Colonic mucosa (tissue), 4 donors: ENCODE measurements around the gene CRYBB1. TPM values are rescaled to one million over a fixed set of nuclear protein-coding genes. Genes with fewer than 3 reads are reported as not detected.

Experiments
- DNase-seq: peaks from one replicate; pipeline ENCODE4 v3.0.0-alpha.2; 2020
- H3K27ac ChIP-seq: fragments of 200-600 bp; one replicate; pipeline ENCODE4 v1.8.0; 2021
- H3K27me3 ChIP-seq: fragments of 200-600 bp; one replicate; pipeline ENCODE4 v1.8.0; 2021
- H3K36me3 ChIP-seq: fragments of 200-600 bp; one replicate; pipeline ENCODE4 v1.8.0; 2021
- H3K4me1 ChIP-seq: fragments of 200-600 bp; one replicate; pipeline ENCODE4 v1.8.0; 2021; ENCODE audit warnings: mild to moderate bottlenecking
- H3K4me3 ChIP-seq: fragments of 200-600 bp; one replicate; pipeline ENCODE4 v1.8.0; 2021
- H3K9ac ChIP-seq, 2 donors: one replicate each; pipeline ENCODE4 v1.7.0; 2013; ENCODE audit warnings: control low read depth in 2 of 2, low read depth in 2 of 2, low read length in 2 of 2
- H3K9me3 ChIP-seq: fragments of 200-600 bp; one replicate; pipeline ENCODE4 v1.8.0; 2021
- intact Hi-C: fragments of 100-400 bp; cut with DNase I; formaldehyde crosslinking; loops from one replicate; pipeline ENCODE4 v1.14.1; 2022
- total RNA-seq, 2 donors: library from RNA; stranded (reverse); fragmentation: NEBNext Ultra II Directional in 1 of 2; extraction: Animal tissue kit (Norgen Biotek cat#: 25700) in 1 of 2; gene quantifications; one replicate each; pipeline ENCODE4 v1.2.1, GENCODE V29; 2021
- TF ChIP-seq, protein P1 (sequence below): fragments of 200-600 bp; IDR thresholded peaks from one replicate; pipeline ENCODE4 v1.8.0; 2022; ENCODE audit warnings: antibody characterized with exemption, mild to moderate bottlenecking
- donor health status: healthy.
- donor health status: DM: no; HTN: no; CAD: no.
- donor health status: DM: no; HTN: no; CAD: no.

CRYBB1 gene
- total RNA-seq, 2 donors from 2014 or later: 0.32 TPM; not detected in 1

DNA sequence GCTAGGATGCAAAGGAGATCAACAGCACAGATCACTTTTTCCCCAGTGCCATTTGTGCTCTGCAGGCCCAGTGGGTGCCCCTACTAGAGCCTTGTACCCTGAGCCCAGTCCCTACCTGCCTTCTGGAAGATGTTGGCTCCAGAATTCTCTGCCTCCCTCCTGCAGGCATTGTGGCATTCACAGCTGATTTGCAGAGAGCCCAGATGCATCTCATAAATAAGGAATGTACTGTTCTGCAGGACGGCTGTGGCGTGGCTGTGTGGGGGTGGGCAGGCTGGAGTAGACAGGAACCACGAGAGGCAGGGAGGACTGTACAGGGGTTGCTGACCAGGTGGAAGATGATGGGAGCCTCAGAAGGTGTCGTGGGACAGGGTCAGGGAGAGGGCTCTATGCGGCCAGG is 28.3 kb upstream of the CRYBB1 start:
- no peak overlapping the region for H3K4me3 ChIP-seq

DNA sequence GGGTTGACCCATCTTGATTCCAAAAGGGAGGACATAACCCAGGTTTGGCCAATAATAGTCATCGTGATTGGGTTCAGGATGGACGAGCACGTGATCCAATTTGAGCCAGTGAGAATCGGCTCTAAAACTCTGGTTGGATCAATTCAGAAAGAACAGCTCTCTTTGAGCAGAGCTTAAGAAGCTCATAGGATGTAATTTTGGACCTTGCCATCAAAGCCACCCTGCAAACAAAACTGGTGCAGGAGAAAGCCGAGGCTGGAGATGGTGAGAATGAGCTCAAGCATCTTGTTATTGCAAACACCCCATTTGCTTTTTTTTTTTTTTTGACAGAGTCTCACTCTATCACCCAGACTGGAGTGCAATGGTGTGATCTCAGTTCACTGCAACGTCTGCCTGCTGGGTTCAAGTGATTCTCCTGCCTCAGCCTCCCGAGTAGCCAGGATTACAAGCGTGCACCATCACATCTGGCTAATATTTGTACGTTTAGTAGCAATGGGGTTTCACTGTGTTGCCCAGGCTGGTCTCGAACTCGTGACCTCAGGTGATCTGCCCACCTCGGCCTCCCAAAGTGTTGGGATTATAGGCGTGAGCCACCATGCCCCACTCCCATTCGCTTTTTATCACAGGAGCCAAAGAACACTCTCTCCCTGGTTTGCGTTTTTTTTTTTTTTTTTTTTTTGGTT is 25.7 kb upstream of the CRYBB1 start:
- intact Hi-C loops: no loop called here
- H3K4me3 ChIP-seq: no peak overlapping the region
- H3K36me3 ChIP-seq: no peaks in the 10 kb centered on the region
- no peaks in the 10 kb centered on the region for H3K27me3 ChIP-seq
- H3K4me1 ChIP-seq: no peaks in the 10 kb centered on the region
- no peak overlapping the region for H3K9ac ChIP-seq
- DNase-seq: no peak
- TF ChIP-seq, protein P1, sequence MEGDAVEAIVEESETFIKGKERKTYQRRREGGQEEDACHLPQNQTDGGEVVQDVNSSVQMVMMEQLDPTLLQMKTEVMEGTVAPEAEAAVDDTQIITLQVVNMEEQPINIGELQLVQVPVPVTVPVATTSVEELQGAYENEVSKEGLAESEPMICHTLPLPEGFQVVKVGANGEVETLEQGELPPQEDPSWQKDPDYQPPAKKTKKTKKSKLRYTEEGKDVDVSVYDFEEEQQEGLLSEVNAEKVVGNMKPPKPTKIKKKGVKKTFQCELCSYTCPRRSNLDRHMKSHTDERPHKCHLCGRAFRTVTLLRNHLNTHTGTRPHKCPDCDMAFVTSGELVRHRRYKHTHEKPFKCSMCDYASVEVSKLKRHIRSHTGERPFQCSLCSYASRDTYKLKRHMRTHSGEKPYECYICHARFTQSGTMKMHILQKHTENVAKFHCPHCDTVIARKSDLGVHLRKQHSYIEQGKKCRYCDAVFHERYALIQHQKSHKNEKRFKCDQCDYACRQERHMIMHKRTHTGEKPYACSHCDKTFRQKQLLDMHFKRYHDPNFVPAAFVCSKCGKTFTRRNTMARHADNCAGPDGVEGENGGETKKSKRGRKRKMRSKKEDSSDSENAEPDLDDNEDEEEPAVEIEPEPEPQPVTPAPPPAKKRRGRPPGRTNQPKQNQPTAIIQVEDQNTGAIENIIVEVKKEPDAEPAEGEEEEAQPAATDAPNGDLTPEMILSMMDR: no peak
- H3K9me3 ChIP-seq: no peaks in the 10 kb centered on the region
- H3K27ac ChIP-seq: no peak overlapping the region

More for the DNA sequence above, 28.3 kb upstream of the CRYBB1 start:
- Histone ChIP-seq H3K27me3 (no peaks in the 10 kb centered on the region), H3K27ac (no peak overlapping the region), H3K4me1 (no peaks in the 10 kb centered on the region), H3K9me3 (no peaks in the 10 kb centered on the region), H3K36me3 (no peaks in the 10 kb centered on the region), H3K9ac (no peak overlapping the region)
- intact Hi-C loops: no loop called here
- TF ChIP-seq, protein P1: no peak
- DNase-seq: no peak

DNA sequence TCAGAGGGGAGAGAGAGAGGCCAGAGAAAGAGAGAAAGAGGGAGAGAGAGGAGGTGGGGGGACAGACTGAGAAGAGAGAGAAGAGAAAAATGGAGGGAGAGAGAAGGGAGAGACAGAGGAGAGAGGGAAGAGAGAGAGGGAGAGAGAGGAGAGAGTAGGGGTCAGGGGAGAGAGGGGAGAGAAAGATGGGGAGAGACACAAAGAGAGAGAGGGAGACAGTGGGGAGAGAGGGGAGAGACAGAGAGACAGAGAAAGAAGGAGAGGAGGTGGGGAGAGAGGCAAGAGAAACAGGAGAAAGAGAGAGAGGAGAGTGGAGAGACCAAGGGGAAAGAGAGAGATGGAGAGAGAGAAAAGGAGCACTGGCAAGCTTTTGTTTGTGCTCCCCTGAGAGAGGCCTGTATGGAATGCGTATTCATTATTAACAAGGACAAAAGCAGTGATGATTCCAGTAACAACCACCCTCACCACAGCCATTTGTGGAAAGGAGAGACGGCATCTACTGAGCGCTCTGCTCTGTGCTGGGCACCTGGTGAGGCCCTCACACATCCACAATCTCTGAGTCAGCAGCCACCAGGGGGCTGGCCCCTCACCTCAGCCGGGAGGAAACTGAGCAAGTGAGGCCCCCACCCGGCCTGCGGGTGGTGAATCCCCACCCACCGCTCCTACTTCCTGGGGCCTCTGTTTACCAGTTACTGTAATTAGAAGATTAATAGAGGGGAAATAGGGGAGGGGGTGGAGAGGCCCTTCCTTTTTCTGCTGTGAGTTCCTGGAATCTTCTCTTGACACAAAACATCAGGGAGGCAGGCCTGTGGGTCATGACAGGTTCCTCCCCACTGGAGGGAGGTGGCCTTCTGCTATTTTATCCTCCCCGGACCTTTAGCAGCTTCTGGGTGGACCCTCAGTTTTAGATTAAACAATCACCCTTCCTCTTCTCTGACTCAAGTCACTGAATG is 24.9 kb upstream of the CRYBB1 start:
- Histone ChIP-seq H3K9me3 (no peaks in the 10 kb centered on the region), H3K4me3 (no peak overlapping the region), H3K27ac (no peak overlapping the region), H3K36me3 (no peaks in the 10 kb centered on the region), H3K4me1 (no peaks in the 10 kb centered on the region), H3K9ac (no peak overlapping the region), H3K27me3 (no peaks in the 10 kb centered on the region)
- intact Hi-C loops: no loop called here
- DNase-seq: no peak
- TF ChIP-seq, protein P1: no peak

DNA sequence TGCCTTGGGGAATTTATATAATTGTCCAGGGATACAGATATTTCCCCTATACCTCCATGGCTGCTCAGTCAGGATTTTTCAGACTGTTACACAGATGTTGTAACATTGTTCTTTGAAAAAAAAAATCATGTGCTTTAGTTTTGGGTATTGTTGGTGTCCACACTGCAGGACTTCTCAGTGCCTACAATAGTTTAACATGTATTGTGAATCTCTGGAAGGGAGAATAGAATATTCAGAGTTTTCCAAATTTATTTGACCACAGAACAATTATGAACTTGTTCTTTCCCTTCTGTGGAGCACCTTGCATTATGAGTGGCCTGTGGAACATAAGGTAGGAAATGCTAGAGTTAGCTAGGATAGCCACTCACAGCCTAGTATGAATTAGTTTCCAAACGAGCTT is 18.5 kb upstream of the CRYBB1 start:
- TF ChIP-seq, protein P1: no peak
- Histone ChIP-seq H3K4me1 (no peaks in the 10 kb centered on the region), H3K9me3 (no peaks in the 10 kb centered on the region), H3K27me3 (no peaks in the 10 kb centered on the region), H3K36me3 (no peaks in the 10 kb centered on the region), H3K27ac (no peak overlapping the region), H3K4me3 (no peak overlapping the region), H3K9ac (no peak overlapping the region)
- no peak for DNase-seq
- intact Hi-C loops: no loop called here

DNA sequence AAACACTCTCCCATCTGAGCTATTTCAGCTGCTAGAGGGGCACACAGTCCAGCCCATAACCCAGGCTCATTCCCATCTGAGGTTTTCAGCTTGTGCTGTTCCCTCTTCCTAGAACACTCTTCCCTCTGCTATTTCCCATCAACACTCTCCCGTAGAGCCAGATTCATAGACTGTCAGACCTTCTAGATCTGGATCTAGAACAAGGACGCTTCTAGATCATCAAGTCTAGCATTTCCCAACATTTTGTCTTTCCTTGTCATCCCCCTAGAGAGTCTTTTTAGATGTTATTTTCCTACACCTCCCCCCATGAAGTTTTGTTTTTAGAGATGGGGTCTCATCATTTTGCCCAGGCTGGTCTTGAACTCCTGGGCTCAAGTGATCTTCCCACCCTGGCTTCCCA is 17.3 kb upstream of the CRYBB1 start:
- Histone ChIP-seq H3K36me3 (no peaks in the 10 kb centered on the region), H3K9ac (no peak overlapping the region), H3K9me3 (no peaks in the 10 kb centered on the region), H3K27me3 (no peaks in the 10 kb centered on the region), H3K27ac (no peak overlapping the region), H3K4me1 (no peaks in the 10 kb centered on the region), H3K4me3 (no peak overlapping the region)
- intact Hi-C loops: no loop called here
- DNase-seq: no peak
- TF ChIP-seq, protein P1: no peak
